ENCODE measurements around the gene HEATR3.

The HEATR3 gene

DNA sequence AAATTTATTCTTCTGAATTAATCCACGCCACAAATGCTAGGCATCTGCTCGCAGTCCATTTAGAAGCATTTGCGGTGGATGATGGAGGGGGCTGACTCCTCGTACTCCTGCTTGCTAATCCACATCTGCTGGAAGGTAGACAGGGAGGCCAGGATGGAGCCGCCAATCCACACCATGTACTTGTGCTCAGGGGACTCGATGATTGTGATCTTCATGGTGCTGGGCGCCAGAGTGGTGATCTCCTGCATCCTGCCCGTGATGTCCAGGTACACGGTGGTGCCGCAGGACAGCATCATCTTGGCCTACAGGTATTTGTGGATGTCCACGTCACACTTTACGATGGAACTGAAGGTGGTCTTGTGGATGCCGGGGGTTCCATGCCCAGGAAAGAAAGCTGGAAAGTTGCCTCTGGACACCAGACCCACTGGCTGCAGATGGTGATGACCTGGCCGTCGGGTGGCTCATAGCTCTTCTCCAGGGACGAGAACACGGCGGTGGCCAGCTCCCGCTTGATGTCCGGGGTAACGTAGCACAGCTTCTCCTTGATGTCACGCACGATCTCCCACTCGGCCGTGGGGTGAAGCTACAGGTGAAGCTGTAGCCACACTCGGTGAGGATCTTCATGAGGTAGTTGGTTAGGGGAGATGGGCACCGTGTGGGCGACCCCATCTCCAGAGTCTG is 7.5 kb upstream of the HEATR3 start:
- no peak for DNase-seq (ENCODE audit: low read depth in 2 of 2)

DNA sequence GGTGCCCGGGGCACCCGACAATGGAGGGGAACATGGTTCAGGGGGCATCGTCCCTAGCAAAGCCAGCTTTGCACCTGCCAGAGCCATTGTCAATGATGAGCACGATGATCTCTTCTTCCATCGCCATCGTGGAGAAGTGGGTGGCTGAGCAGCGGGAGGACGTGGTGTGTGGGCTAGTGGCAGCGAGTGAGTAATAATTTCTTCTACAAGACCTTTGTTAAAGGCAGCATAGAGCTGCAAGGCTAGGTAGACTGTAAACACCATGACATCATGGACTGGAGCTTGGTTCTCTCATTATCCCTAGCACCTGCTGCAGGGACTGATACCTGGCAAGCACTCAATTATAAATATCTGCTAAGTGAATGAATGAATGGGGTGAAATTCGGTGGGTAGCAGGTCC is 6.7 kb upstream of the HEATR3 start:
- no peak for DNase-seq (ENCODE audit: low read depth in 2 of 2)

DNA sequence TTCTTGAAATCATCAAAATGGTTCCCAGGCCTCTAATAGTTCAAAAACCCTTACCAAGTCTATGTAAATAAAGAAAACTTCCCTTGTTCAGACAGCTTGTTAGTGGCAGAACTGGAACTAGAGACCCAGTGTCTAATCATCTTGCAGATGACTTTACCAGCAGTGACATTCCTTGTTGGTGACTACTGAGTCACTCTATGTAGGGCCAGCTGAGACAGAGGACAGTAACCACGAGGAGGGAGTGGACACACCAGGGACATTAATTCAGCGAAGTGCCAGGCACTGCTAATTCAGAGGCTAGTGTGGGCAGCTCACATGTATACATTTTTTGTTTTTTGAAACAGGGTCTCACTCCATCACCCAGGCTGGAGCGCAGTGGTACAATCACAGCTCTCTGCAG is 6.1 kb upstream of the HEATR3 start:
- no peak for DNase-seq (ENCODE audit: low read depth in 2 of 2)

DNA sequence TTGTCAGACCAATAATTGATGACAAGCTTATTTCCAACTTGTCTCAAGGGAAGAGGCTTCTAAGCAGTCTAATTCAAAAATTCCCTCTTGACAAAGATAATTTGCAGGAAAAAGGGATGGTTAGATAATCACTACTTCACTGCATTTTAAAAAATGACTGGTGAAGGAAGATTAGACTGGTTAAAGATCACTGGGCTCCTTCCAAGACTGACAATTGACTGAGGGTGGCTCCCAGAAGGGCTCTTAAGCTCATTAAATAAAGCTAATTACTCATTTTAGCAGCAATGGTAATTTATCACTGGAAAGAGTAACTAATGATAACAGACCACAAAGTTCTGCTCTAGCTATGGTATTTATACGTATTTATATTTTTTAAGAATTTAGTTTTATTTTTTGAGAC is 4.4 kb upstream of the HEATR3 start:
- no peak for DNase-seq (ENCODE audit: low read depth in 2 of 2)

DNA sequence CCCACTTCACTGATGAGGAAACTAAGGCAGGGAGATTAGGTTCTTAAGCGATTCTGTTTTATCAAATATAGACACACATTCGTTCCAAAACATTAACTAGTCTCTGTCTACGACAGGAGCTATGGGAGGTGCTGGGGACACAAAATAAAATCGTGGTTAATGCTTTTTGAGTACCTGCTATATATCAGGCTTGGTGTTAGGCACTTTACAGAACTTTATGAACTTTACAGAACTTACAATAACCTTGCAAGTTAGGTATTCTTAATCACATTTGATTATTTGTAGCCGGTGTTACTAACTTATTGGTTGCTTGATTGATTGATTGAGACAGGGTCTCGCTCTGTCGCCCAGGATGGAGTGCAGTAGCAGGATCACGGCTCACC is 538 bp upstream of the HEATR3 start:
- no peak for DNase-seq (ENCODE audit: low read depth in 2 of 2)

DNA sequence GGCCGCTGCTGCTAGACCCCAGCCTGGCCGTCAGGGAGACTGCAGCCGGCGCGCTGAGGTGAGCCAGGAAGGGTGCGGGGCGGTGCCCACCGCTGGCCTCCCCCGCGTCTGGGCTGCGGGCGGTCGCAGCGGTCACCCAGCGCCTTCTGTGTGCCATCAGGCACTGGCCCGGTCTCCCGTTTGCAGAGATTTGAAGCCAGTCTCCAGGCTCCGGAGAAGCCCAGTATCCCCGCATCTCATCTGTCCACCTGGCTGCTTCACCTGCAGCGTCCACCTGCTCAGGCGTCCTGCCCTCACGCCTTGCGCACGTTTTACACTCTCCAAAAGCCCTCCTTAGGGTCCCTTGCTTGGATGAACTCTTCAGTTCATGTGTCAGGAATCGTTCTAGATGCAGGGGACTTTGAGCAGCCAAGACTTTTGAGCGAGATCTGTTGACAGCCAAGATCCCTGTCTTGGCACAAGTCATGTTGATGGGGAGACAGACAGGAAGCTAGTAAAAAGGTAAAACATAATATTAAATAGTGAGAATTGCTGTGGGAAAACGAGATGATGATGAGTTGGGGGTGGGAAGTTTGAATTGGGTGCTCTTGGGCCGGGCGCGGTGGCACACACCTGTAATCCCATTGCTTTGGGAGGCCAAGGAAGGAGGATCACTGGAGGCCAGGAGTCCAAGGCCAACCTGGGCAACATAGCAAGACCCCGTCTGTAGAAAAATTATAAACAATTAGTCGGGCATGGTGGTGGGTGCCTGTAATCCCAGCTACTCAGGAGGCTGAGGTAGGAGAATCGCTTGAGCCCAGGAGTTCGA is 916 bp downstream of the HEATR3 start:
- no peak for DNase-seq (ENCODE audit: low read depth in 2 of 2)

DNA sequence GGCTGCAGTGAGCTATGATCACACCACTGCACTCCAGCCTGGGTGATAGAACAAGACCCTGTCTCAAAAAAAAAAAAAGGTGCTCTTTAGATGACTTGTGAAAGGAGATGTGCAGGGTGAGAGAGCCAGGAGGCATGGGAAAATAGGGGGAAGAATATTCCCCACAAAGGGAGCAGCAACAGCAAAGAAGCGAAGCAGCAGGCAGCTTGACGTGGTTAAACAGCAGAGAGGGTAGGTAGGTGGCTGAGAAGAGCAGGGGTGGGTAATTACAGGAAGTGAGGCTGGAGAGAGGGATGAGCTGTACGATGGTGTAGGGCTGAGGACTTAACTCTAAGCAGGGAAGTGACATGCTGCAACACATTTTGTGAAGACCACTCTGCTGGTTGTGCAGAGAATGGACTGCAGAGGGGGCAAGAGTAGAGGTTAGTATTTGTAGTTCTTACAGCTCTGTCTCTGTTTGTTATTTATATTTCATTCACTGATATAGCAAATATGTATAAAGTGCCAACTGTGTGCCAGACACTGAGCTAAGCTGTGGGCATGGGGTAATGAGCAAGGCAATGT is 1.6 kb downstream of the HEATR3 start:
- no peak for DNase-seq (ENCODE audit: low read depth in 2 of 2)

DNA sequence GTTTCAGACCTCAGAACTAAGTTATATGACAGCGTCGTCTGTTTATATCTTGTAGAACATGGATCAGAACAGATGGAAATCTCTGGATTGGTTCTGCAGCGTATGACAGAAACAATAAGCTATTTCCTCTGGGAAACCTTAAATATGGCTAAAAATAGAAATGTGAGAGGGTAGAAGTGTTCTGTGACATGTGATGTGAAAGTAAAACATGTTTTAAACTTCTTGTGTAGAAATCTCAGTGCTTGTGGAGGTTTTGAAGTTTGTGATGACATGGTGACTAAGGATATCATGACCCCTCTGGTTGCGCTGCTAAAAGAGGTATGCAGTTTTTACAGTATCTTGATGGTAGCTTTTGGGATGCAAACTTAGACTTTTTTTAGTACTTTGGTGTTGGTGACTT is 2.8 kb downstream of the HEATR3 start:
- DNase-seq (ENCODE audit: low read depth in 2 of 2), result no peak

DNA sequence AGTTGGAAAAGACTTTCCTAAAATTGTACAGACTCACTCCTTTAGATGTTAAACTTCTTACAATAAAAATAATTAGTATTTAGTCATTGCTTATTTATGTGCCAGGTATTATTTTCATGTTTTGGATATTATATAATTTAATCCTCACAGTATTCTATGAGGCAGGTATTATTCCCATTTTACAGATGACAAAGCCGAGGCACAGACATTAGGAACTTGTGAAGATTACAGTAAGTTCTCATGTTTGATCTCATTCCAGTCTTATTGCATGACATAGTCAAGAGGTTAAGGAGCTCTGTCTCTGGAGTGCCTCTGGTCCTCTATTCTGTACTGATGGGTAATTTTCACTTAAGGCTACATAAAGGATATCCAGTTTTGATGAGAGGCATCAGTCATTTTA is 3.3 kb downstream of the HEATR3 start:
- DNase-seq (ENCODE audit: low read depth in 2 of 2), result no peak

DNA sequence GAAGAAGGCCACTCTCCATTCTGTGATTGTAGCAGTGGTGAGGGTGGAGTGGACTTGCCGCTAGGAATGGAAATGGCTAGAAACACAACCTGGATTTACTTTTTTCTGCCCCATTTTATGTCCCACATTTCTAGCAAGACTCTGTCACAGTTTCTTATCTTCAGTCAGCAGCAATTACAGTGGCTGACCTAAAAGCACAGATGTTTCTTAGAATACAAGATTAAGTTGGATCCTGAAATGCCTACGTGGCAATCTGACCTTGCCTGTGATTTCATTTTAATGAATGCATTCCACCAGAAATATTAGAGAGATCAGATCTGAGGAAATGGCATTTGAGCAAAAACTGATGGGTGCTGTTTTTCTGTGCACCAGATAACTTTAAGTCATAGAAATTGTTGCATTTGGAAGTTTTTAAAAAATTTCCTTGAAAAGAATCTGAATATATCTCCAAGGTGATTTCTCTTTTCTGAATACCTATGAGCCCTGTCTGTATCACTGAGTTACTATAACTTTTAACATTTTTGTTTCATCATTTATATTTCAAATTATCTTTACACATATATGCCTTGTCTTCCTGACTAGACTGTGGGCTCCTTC is 5.4 kb downstream of the HEATR3 start:
- DNase-seq (ENCODE audit: low read depth in 2 of 2), result no peak

DNA sequence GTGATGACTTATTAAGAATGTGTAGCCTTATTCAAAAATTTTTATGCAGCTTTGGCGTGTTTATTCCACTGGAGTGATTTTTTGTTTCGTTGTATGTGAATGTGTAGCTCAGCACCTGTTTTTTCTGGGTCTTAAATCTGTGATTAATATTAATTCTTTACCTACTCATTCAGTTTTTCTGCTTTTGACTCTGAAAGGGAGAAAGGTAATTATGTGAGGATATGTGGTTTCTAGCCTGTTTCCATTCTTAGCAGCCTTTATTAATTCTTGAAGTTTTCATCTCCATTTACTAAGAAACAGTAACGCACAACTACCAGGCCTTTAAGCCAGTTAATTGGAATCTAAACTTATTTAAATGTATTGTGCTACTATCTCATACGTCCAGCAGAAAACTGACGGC is 7.0 kb downstream of the HEATR3 start:
- no peak for DNase-seq (ENCODE audit: low read depth in 2 of 2)

DNA sequence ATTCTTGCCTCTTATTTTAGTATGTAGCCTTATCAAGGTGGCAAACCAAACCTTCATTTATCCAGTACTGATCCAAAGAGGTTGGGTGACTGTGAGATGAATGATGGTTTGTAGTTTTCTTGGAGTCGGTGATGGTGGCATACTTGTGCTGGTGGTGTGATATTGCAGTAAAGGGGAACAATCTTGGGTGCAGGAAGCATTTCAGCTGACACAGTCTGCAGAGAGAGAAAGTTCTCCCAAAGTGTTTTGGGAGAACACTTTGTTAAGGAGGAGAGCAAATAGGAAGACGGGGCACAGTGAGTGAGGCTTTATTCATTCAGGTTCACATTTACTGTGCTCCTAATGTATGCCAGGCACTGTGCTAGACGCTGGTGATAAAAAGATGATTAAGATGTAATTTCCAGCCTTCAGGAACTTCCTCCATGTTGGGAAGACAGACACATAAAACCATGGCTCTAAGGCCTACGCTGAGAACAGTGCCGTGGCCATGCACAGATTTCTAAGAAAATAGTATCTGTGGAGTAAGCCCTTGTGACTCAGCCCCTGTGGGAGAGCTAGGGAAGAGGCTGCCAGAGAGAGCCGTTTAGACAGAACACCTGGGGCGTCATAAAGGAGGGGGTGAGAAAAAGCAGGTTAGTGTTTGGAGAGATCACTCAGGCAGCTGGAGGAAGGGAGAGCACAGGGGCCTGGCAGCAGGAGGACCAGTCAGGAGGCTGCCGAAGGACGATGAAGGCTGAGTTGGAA is 13.8 kb downstream of the HEATR3 start:
- no peak for DNase-seq (ENCODE audit: low read depth in 2 of 2)

DNA sequence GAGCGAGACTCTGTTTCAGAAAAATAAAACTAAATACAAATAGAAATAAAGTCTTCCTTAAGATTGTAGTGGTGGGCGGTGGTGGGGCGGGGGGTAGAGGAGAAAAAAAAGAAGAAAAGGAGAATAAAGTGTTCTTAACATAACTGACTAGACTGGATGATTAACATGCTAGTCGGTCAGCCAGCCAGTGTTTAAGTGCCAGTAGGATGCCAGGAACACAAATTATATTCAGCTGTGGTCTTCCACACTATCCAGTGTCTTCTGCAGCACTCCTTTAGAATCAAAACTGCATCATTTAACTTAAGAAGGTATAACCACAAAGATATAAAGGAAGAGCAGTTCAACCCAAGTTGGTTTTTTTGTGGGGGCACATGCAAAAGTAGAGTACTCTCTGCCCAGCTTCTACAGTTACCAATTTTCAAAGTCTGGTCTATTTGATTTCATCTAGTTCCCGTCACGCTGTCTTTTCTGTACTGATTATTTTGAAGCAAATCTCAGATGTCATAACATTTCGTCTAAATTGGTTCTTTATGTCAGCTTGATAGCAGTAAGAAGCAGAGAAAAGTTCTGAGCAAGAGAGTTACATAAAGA is 15.8 kb downstream of the HEATR3 start:
- no peak for DNase-seq (ENCODE audit: low read depth in 2 of 2)

DNA sequence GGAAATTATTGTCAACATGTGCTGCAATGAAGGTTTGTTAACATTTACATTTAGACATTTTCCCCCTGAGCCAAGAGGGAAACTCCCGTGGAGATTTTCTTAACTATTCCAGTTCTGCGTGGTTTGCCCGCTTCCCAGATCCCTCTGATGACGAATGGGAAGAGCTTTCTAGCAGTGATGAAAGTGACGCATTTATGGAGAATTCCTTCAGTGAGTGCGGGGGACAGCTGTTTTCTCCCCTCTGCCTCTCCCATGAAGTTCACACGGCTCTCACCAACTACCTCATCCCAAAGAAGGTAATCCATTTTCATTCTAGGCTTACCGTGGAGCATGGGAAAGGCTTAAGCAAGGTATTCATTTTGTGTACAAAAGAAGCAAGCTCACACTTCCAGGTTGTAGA is 18.2 kb downstream of the HEATR3 start:
- DNase-seq (ENCODE audit: low read depth in 2 of 2), result no peak

DNA sequence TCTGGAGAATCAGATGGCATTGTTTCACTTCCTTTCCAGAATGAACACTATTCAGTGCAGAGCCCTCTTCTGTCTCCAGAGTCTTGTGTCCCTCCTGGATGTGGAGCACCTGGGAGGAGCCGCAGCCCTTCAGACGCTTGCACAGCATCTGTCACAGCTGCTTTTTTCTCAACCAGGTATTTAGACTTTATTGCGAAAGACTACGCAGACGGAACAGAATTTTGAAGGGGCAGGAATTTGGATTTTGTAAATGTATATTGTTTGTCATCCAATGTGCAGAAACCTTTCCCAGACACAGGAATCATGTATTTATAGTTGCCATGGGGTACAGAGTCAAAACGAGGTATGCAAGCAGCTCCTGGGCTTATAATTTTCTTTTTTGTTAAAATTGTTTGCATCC is 20.4 kb downstream of the HEATR3 start:
- no peak for DNase-seq (ENCODE audit: low read depth in 2 of 2)

DNA sequence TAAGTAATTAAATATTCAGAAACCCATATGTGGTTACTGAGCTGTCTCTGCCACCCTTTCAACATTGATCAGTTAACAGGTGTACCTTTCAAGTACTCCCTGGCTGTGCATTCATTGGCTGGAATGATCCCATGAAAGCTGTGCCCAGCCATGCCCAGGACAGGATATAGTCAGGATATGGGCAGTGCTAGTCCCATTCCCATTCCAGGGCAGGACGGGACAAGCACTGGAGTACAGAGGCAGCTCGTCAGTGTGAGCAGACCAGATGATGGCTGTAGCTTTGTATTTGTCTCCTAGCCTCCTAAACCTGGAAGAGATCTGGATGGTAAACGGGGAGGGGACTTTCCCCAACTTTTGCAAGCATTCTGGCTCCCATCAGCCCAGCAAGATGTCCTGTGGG is 22.5 kb downstream of the HEATR3 start:
- no peak for DNase-seq (ENCODE audit: low read depth in 2 of 2)

DNA sequence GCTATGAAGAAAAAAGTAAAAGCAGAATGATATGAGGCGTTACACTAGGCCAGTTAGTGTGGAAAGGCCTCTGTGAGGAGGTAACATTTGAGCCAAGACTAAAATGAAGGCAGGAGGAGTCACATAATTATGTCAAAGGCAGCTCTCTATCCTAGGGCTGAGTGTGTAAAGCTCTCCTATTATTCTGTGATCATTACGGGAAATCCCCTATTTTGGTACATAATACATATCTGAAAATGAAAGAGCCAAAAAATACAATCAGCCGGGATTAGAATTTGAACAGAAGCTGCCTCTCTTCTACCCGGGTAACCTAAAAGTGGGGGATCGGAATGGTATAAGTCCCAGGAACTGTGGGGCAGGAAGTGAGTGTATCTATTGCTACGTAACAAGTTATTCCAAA is 27.1 kb downstream of the HEATR3 start:
- DNase-seq (ENCODE audit: low read depth in 2 of 2), result no peak

DNA sequence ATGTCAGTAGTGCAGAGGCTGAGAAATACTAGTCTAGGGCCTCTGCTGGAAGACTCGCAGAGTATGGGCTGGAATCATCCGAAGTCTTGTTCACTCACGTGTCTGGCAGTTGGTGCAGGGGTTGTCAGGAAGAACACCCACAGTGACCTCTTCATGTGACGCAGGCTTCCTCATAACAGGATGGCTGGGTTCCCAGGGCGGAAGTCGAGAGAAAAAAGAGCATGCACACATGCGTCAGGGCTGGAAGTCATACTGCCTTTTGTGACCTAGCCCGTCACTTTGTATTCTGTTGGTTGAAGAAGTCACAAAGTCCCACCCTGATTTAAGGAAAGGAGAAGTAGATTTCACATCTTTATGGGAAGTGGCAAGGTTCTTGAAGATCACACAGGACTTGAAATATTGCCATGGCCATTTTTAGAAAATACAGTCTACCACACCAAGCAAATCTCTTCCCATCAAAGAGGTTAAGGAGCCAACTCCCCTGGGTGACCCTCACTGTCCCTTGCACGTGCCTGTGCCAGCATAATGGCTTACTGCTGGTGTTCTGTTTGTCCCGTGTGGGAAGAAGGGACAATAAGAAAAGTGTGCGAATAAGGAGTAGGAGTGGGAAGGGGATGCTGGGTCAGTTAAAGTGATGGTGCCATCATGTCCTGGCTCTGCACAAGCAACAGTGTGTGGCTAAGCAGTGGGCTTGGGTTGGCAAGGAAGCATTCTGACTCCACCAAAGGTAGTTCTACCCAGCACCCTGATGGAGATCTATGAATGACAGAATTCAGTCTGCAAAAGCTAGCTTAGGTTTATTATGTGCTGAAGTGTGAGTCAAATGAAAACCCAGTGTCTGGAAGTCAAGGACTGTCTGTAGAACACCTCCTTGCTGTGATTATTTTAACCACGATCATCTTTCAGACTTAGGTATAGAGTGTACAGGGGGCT is 28.1 kb downstream of the HEATR3 start:
- no peak for DNase-seq (ENCODE audit: low read depth in 2 of 2)

DNA sequence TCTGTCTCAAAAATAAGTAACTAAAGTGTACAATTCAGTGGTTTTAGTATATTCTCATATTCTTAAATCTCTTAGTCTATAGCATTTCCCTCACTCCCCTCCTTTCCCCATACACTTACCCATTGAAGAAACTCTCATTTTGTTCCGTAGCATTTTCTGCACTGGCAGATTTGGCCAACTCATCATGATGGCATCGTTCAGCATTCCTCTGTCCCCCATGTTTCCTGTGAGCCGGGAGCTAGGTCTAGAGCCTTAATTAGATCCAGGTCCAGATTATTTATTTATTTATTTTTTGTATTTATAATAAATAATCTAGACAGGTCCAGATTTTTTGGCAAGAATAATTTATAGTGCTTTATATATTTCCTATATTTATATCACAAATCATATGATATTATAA is 31.0 kb downstream of the HEATR3 start:
- DNase-seq (ENCODE audit: low read depth in 2 of 2), result no peak

DNA sequence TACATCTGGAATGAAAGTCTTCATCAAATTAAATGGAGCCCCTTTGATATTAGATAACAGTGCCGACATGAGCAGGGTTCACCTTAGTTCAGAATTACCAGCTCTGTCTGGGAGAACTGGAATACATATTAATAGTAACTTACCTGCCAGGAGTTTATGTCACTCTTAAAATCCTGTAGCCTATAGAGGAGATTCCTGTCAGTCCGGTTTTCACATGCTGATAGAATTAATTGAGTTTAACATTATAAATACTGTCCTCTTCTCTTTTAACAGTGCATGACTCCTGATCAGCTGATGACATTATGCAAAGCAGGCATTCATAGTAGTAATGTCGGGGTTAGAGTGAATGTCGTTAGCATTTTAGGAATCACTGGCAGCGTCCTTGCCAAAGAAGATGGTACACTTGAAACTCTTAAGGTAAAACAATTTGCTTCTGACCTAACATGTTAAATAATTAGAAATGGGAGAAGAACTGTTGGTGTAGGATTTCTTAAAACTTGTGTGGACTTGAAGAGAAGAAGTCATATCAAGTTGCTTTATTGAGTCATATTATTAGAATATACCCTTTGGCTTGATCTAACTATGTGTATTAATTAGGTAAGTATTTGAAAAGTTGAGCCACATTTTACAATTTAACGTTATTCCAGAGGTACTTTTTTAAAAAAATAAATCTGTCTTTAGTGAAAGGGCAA is 34.3 kb downstream of the HEATR3 start:
- DNase-seq (ENCODE audit: low read depth in 2 of 2), result no peak

Data from stimulated activated CD4-positive, alpha-beta T cell treated with anti-CD3 and anti-CD28 coated beads, Interleukin-1b, Interleukin-23, amount 100 ng/mL, for 1 hour (primary cell).